GM12801 (cell line): Measurements from ENCODE around the gene PRR14L.

Experiments
- CTCF ChIP-seq: IDR thresholded peaks from one replicate; pipeline ENCODE4 v1.5.1; 2011; ENCODE audit warnings: control low read depth; ENCODE audit not compliant: insufficient read length; ENCODE audit errors: extremely low read depth

Gene PRR14L

GRCh38 chr22:31635638-31636306 lies 114.2 kb downstream of the PRR14L start:
- TF ChIP-seq CTCF, result no peak

DNA sequence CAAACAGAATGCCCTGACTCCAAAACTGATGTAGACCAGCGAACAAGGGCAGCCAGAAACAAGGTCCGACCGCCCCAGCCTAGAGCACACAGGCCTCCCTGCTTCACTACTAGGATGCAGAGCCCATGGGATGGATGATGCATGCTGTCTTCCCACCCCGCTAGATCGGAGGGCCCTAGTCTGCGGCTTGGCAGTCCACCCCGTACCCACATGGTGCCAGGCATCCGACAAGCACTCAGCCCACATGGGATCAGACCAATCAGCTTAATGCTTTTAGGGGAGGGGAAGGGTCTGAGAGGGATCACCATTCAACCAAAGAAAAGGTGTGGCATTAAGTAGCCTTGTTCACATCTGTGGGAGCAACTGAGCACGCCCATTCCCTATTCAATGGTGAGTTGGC lies 118.5 kb downstream of the PRR14L start:
- no peak for TF ChIP-seq CTCF
